ENCODE data around the gene FOXC1. TPM values are rescaled to one million over a fixed set of nuclear protein-coding genes. Genes with fewer than 3 reads are reported as not detected.

FOXC1 gene
- total and polyA plus RNA-seq, 8 donors, result 0.25 to 8.3 (median 2.8) TPM

- Histone ChIP-seq H3K4me3 (no peak overlapping the region), H3K27ac (no peak overlapping the region), H3K27me3 (peaks cover 0 to 10% (median 1%) of the 10 kb centered on the region in 3 donors), H3K36me3 (no peaks in the 10 kb centered on the region), H3K9me3 (no peaks in the 10 kb centered on the region), H3K4me1 (no peaks in the 10 kb centered on the region)
- intact Hi-C loops (cut with DNase I; ENCODE audit: low total_unique reads), result no loop called here
- TF ChIP-seq POLR2A (IDR thresholded peaks at IDR 0.05), result no peak
- no peak for TF ChIP-seq CTCF (IDR thresholded peaks at IDR 0.05)
- TF ChIP-seq POLR2AphosphoS5 (IDR thresholded peaks at IDR 0.05), result no peak
- TF ChIP-seq EP300 (IDR thresholded peaks at IDR 0.05), result no peak
- DNase-seq, result no peak
- 53 to 61% (median 59%) methylated on average over 14 of the region's 14 CpGs for WGBS, 5 donors
Observed at GRCh38 chr6:1584996-1585668, 24.6 kb upstream of the FOXC1 start.

- 84 to 95% (median 93%) methylated on average over 12 of the region's 12 CpGs for WGBS, 5 donors
- Histone ChIP-seq H3K4me1 (no peaks in the 10 kb centered on the region), H3K27ac (no peak overlapping the region), H3K36me3 (no peaks in the 10 kb centered on the region), H3K9me3 (no peaks in the 10 kb centered on the region), H3K27me3 (peaks cover 0 to 10% (median 2%) of the 10 kb centered on the region in 3 donors), H3K4me3 (no peak overlapping the region)
- no peak for TF ChIP-seq CTCF (IDR thresholded peaks at IDR 0.05)
- TF ChIP-seq EP300 (IDR thresholded peaks at IDR 0.05), result no peak
- no peak for TF ChIP-seq POLR2A (IDR thresholded peaks at IDR 0.05)
- TF ChIP-seq POLR2AphosphoS5 (IDR thresholded peaks at IDR 0.05), result no peak
- intact Hi-C loops (cut with DNase I; ENCODE audit: low total_unique reads), result no loop called here
- DNase-seq, result no peak
Observed at GRCh38 chr6:1585669-1586049, 24.1 kb upstream of the FOXC1 start.

- Histone ChIP-seq H3K27ac (no peak overlapping the region), H3K9me3 (no peaks in the 10 kb centered on the region), H3K36me3 (no peaks in the 10 kb centered on the region), H3K27me3 (peaks cover 0 to 10% (median 2%) of the 10 kb centered on the region in 3 donors), H3K4me3 (no peak overlapping the region), H3K4me1 (no peaks in the 10 kb centered on the region)
- no peak for TF ChIP-seq EP300 (IDR thresholded peaks at IDR 0.05)
- no peak for TF ChIP-seq CTCF (IDR thresholded peaks at IDR 0.05)
- TF ChIP-seq POLR2A (IDR thresholded peaks at IDR 0.05), result no peak
- TF ChIP-seq POLR2AphosphoS5 (IDR thresholded peaks at IDR 0.05), result no peak
- WGBS, 5 donors, result 79 to 93% (median 89%) methylated on average over 7 of the region's 7 CpGs
- intact Hi-C loops (cut with DNase I; ENCODE audit: low total_unique reads), result no loop called here
- no peak for DNase-seq
Observed at GRCh38 chr6:1586256-1586655, 23.5 kb upstream of the FOXC1 start.

GRCh38 chr6:1586861-1587450 lies 22.8 kb upstream of the FOXC1 start:
- no peak overlapping the region for H3K27ac ChIP-seq
- no peaks in the 10 kb centered on the region for H3K4me1 ChIP-seq
- intact Hi-C loops (cut with DNase I; ENCODE audit: low total_unique reads), result no loop called here
- TF ChIP-seq POLR2A (IDR thresholded peaks at IDR 0.05) (no peak), CTCF (IDR thresholded peaks at IDR 0.05) (no peak), POLR2AphosphoS5 (IDR thresholded peaks at IDR 0.05) (no peak), EP300 (IDR thresholded peaks at IDR 0.05) (no peak)
- DNase-seq, result no peak
- no peaks in the 10 kb centered on the region for H3K36me3 ChIP-seq
- H3K9me3 ChIP-seq, result no peaks in the 10 kb centered on the region
- peaks cover 0 to 16% (median 2%) of the 10 kb centered on the region in 3 donors for H3K27me3 ChIP-seq
- no peak overlapping the region for H3K4me3 ChIP-seq
- 81 to 95% (median 86%) methylated on average over 5 of the region's 5 CpGs for WGBS, 5 donors

Data from stomach (tissue), 9 donors.